Ureter (tissue), 1 donor: ENCODE data around the gene PTGES3. TPM values are rescaled to one million over a fixed set of nuclear protein-coding genes. Genes with fewer than 3 reads are reported as not detected.

Experiments
- DNase-seq: peaks from one replicate; pipeline ENCODE4 v3.0.0-alpha.2; 2020; ENCODE audit warnings: low spot score
- total RNA-seq: library from RNA; stranded (reverse); gene quantifications from one replicate; pipeline ENCODE4 v1.2.4, GENCODE V29; 2023
- donor health status: DM: yes; HTN: yes; CAD: no.

The PTGES3 gene
- total RNA-seq, 1 donor from 2014 or later = 212 TPM

- peak; percentile 24 for DNase-seq
Measured at GRCh38 chr12:56657416-56658379, 30.4 kb downstream of the PTGES3 start.

GRCh38 chr12:56653781-56654180 is 34.3 kb downstream of the PTGES3 start:
- peak; percentile 6 for DNase-seq

- peak; percentile 37 for DNase-seq
Measured at GRCh38 chr12:56648023-56648422, 40.1 kb downstream of the PTGES3 start.

GRCh38 chr12:56645717-56646446 is 42.2 kb downstream of the PTGES3 start, which contains the start of gene ATP5F1B:
Gene ATP5F1B (minus strand): TSS chr12:56645984. CDS start chr12:56645963, 21 bp downstream.
- DNase-seq = peak; percentile 97

- no peak for DNase-seq
Measured at GRCh38 chr12:56645201-56645716, 42.8 kb downstream of the PTGES3 start.

GRCh38 chr12:56644654-56645053 is 43.4 kb downstream of the PTGES3 start:
- DNase-seq = no peak

GRCh38 chr12:56641219-56641618 is 46.9 kb downstream of the PTGES3 start:
- no peak for DNase-seq

GRCh38 chr12:56637621-56638020 is 50.5 kb downstream of the PTGES3 start:
- no peak for DNase-seq

GRCh38 chr12:56636675-56637540 is 51.2 kb downstream of the PTGES3 start:
- DNase-seq = peak; percentile 98

GRCh38 chr12:56635806-56636674 is 52.0 kb downstream of the PTGES3 start:
- peak; percentile 95 for DNase-seq

GRCh38 chr12:56634837-56635791 is 53.0 kb downstream of the PTGES3 start:
- peak; percentile 83 for DNase-seq

- DNase-seq = peak; percentile 75
Measured at GRCh38 chr12:56634242-56634836, 53.7 kb downstream of the PTGES3 start.

- no peak for DNase-seq
Measured at GRCh38 chr12:56633468-56634241, 54.4 kb downstream of the PTGES3 start.

- no peak for DNase-seq
Measured at GRCh38 chr12:56632701-56633467, 55.2 kb downstream of the PTGES3 start.

- DNase-seq = peak; percentile 83
Measured at GRCh38 chr12:56631790-56632700, 56.0 kb downstream of the PTGES3 start.

- DNase-seq = peak; percentile 89
Measured at GRCh38 chr12:56630180-56630632, 57.9 kb downstream of the PTGES3 start, which contains the start of gene BAZ2A. Gene BAZ2A (minus strand): TSS chr12:56630326. CDS start chr12:56617530, 12,796 bp downstream.
